Karpas-422 (cell line): ENCODE results near the gene MBOAT1. TPM values are rescaled to one million over a fixed set of nuclear protein-coding genes. Genes with fewer than 3 reads are reported as not detected.

ENCODE experiments used
- DNase-seq: peaks from one replicate; pipeline ENCODE4 v3.0.0-alpha.2; 2015
- H2AFZ ChIP-seq: fragments of 200-600 bp; sonication (generic); 2 replicates; pipeline ENCODE4 v1.6.1; 2014; ENCODE audit warnings: antibody characterized with exemption, low read length, mixed read lengths
- H3K27ac ChIP-seq: fragments of 200-600 bp; sonication (generic); 2 replicates; pipeline ENCODE4 v1.5.1; 2014; ENCODE audit warnings: mild to moderate bottlenecking, low read length, moderate library complexity
- H3K27me3 ChIP-seq: fragments of 200-600 bp; sonication (generic); 2 replicates; pipeline ENCODE4 v1.6.1; 2014; ENCODE audit warnings: low read length, mixed read lengths
- H3K36me3 ChIP-seq: fragments of 200-600 bp; sonication (generic); 2 replicates; pipeline ENCODE4 v1.6.1; 2014; ENCODE audit warnings: low read length, mixed read lengths; ENCODE audit not compliant: insufficient read depth
- H3K4me1 ChIP-seq: fragments of 200-600 bp; sonication (generic); 2 replicates; pipeline ENCODE4 v1.6.1; 2014; ENCODE audit warnings: mild to moderate bottlenecking, low read length, mixed read lengths
- H3K4me2 ChIP-seq: fragments of 200-600 bp; sonication (generic); 2 replicates; pipeline ENCODE4 v1.6.1; 2014; ENCODE audit warnings: low read length, low read depth, mild to moderate bottlenecking; ENCODE audit not compliant: poor library complexity, severe bottlenecking
- H3K4me3 ChIP-seq: fragments of 200-600 bp; sonication (generic); 2 replicates; pipeline ENCODE4 v1.5.1; 2014; ENCODE audit warnings: mild to moderate bottlenecking, antibody characterized with exemption, low read length, mixed read lengths
- H3K79me2 ChIP-seq: fragments of 200-600 bp; sonication (generic); 2 replicates; pipeline ENCODE4 v1.6.1; 2014; ENCODE audit warnings: mild to moderate bottlenecking, low read length, mixed read lengths
- H3K9ac ChIP-seq: fragments of 200-600 bp; sonication (generic); 2 replicates; pipeline ENCODE4 v1.6.0; 2014; ENCODE audit warnings: low read length
- H3K9me2 ChIP-seq: fragments of 200-600 bp; sonication (generic), shearing (Covaris generic); replicated peaks from 2 replicates; pipeline ENCODE4 v1.6.0; 2014; ENCODE audit warnings: mild to moderate bottlenecking, low read length, moderate library complexity; ENCODE audit not compliant: insufficient read depth
- H3K9me3 ChIP-seq: fragments of 300-700, 200-600 bp; sonication (generic); 2 replicates; pipeline ENCODE4 v1.6.1; 2014; ENCODE audit warnings: low read length, mixed read lengths
- H4K20me1 ChIP-seq: fragments of 200-600 bp; sonication (generic); 2 replicates; pipeline ENCODE4 v1.6.1; 2014; ENCODE audit warnings: mild to moderate bottlenecking, antibody characterized with exemption, low read length, low read depth; ENCODE audit not compliant: insufficient read depth
- total RNA-seq: library from RNA; depleted of rRNA; stranded (reverse); fragments of >200 nt; shearing (Covaris generic); gene quantifications from 2 replicates; pipeline ENCODE4 v1.2.3, GENCODE V29; 2014; ENCODE audit warnings: low replicate concordance

Gene MBOAT1
- total RNA-seq, 1 experiment from 2014 or later: not detected

- no peak for DNase-seq
- Histone ChIP-seq H3K9me3 (no peaks in the 10 kb centered on the region), H3K27me3 (no peaks in the 10 kb centered on the region), H3K4me3 (no peak overlapping the region), H3K79me2 (no peaks in the 10 kb centered on the region), H3K36me3 (no peaks in the 10 kb centered on the region), H3K9ac (no peak overlapping the region), H3K9me2 (no peaks in the 10 kb centered on the region), H3K4me1 (no peaks in the 10 kb centered on the region), H3K4me2 (no peak overlapping the region), H2AFZ (no peak overlapping the region), H3K27ac (no peak overlapping the region), H4K20me1 (no peaks in the 10 kb centered on the region)
These were observed 99.4 kb downstream of the MBOAT1 start for GRCh38 chr6:20112841-20113240.

- Histone ChIP-seq H3K27ac (no peak overlapping the region), H3K27me3 (no peaks in the 10 kb centered on the region), H3K9me2 (no peaks in the 10 kb centered on the region), H3K4me3 (no peak overlapping the region), H2AFZ (no peak overlapping the region), H4K20me1 (no peaks in the 10 kb centered on the region), H3K9ac (no peak overlapping the region), H3K4me1 (no peaks in the 10 kb centered on the region), H3K9me3 (no peaks in the 10 kb centered on the region), H3K4me2 (no peak overlapping the region), H3K36me3 (no peaks in the 10 kb centered on the region), H3K79me2 (no peaks in the 10 kb centered on the region)
- no peak for DNase-seq
These were observed 100.0 kb downstream of the MBOAT1 start for GRCh38 chr6:20112241-20112640.

DNA sequence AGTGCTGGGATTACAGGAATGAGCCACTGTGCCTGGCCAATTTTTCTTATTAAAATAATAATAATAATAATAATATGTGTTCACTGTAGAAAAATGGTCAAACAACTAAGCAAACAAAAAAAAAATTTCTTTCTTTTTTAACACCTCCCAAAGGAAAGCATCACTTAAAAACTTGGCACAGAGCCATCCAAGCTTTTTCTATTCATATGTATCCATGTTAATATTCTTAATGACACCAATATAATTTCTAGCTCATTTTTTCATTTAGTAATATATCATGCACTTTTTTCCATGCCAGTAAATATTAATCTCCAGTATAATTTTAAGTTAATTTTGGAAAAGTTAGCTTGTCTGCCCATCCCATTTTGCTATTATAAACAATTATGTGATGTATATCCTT is 101.8 kb downstream of the MBOAT1 start:
- DNase-seq: no peak
- Histone ChIP-seq H3K79me2 (no peaks in the 10 kb centered on the region), H3K9me3 (no peaks in the 10 kb centered on the region), H3K9ac (no peak overlapping the region), H4K20me1 (no peaks in the 10 kb centered on the region), H3K27ac (no peak overlapping the region), H3K9me2 (no peaks in the 10 kb centered on the region), H3K4me2 (no peak overlapping the region), H3K4me3 (no peak overlapping the region), H3K27me3 (no peaks in the 10 kb centered on the region), H3K36me3 (no peaks in the 10 kb centered on the region), H2AFZ (no peak overlapping the region), H3K4me1 (no peaks in the 10 kb centered on the region)

DNA sequence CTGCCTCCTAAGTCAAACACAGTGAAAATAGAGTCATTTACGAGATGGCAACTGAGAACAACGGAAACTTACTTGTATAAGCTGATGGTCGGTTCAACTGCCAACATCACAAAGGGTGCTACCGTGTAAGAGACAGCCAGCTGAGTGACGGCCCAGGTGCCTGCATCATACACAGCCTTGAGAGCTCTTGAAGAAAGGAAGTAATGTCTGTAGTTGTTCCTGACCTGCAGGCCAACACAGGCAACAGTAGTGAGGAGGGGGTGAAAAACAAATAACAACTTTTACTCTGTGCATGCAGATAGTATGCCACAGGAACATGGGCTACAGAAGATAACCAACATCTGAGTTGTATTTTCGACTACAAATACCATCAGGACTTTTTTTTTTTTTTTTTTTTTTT is 102.7 kb downstream of the MBOAT1 start:
- H3K36me3 ChIP-seq: no peaks in the 10 kb centered on the region
- H3K9ac ChIP-seq: no peak overlapping the region

DNA sequence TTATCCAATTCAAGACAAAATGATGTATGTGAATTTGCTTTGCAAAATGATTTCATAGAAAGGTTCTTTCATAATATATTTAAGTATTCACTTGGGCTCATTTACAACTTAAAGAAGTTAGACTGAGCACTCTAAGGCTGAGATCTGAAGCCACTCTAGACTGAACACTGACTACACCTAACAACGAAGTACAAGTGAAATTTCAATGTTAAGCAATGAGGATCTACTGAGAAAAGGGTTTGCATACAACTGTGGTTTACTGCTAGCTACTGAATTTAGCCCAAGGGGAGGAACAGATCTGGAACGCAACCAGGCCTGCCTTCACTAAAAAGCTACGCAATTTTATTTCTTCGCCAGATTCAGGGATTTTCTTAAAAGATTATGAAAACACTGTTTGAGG is 106.4 kb downstream of the MBOAT1 start:
- H3K9ac ChIP-seq: no peak overlapping the region
- no peak for DNase-seq
- no peak overlapping the region for H3K4me2 ChIP-seq
- no peaks in the 10 kb centered on the region for H3K9me3 ChIP-seq
- no peaks in the 10 kb centered on the region for H3K9me2 ChIP-seq
- no peaks in the 10 kb centered on the region for H3K36me3 ChIP-seq
- H3K27me3 ChIP-seq: no peaks in the 10 kb centered on the region
- no peak overlapping the region for H3K27ac ChIP-seq
- H4K20me1 ChIP-seq: no peaks in the 10 kb centered on the region
- H3K4me1 ChIP-seq: no peaks in the 10 kb centered on the region
- no peak overlapping the region for H2AFZ ChIP-seq
- no peaks in the 10 kb centered on the region for H3K79me2 ChIP-seq
- no peak overlapping the region for H3K4me3 ChIP-seq

More for the DNA sequence above, 102.7 kb downstream of the MBOAT1 start:
- no peak for DNase-seq
- H2AFZ ChIP-seq: no peak overlapping the region
- H3K27me3 ChIP-seq: no peaks in the 10 kb centered on the region
- H3K27ac ChIP-seq: no peak overlapping the region
- H3K79me2 ChIP-seq: no peaks in the 10 kb centered on the region
- H3K4me3 ChIP-seq: no peak overlapping the region
- H3K4me2 ChIP-seq: no peak overlapping the region
- H4K20me1 ChIP-seq: no peaks in the 10 kb centered on the region
- no peaks in the 10 kb centered on the region for H3K4me1 ChIP-seq
- no peaks in the 10 kb centered on the region for H3K9me2 ChIP-seq
- no peaks in the 10 kb centered on the region for H3K9me3 ChIP-seq

DNA sequence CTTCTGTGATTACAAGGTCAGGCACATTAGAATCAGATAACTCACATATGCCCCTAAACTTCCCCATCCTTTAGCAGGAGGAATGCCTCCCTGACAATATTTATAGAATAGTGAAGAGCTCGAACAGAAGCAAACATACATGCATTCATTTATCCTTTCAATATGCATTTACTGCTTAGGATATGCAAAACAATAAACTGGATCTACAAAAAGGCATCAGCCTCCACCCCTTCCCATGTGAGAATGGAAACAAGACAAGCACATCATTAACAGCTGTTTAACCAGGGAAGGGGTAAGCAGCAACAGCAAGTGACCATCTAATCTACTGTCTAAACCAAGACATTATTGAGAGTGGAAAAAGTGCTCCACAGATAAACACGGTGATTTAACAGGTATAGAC is 107.6 kb downstream of the MBOAT1 start:
- no peak overlapping the region for H3K27ac ChIP-seq

DNA sequence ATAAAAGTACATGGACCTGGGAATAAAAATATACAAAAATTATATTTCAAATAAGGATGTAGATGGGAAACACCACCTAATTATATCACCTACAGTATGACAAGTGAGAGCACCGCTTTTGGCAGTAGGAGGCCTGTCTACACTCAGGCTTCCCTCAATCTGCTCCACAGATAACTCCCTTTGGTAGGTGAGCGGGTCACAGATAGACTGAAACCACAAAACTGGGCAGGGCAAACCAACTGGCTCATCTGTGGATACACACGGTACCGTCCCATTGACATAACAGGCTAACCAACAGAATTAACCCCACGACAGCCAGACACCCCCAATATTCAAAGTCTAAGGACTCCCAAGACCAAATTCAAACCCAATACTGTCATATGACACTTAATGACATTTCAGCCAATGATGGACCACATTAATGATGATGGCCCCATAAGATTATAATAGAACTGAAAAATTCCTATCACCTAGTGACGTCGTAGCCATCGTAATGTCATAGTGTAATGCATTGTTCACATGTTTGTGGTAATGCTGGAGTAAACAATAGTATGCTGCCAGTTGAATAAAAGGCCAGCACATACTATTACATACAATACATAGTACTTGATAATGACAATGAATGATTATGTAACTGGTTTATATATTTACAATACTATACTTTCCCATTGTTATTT is 109.7 kb downstream of the MBOAT1 start:
- Histone ChIP-seq H2AFZ (no peak overlapping the region), H3K27me3 (no peaks in the 10 kb centered on the region), H3K9me3 (no peaks in the 10 kb centered on the region), H3K9ac (no peak overlapping the region), H3K4me1 (no peaks in the 10 kb centered on the region), H3K27ac (no peak overlapping the region), H3K36me3 (no peaks in the 10 kb centered on the region), H3K4me3 (no peak overlapping the region), H4K20me1 (no peaks in the 10 kb centered on the region), H3K9me2 (no peaks in the 10 kb centered on the region), H3K4me2 (no peak overlapping the region), H3K79me2 (no peaks in the 10 kb centered on the region)
- no peak for DNase-seq

More for the DNA sequence above, 107.6 kb downstream of the MBOAT1 start:
- Histone ChIP-seq H4K20me1 (no peaks in the 10 kb centered on the region), H3K9me3 (no peaks in the 10 kb centered on the region), H3K9ac (no peak overlapping the region), H2AFZ (no peak overlapping the region), H3K27me3 (no peaks in the 10 kb centered on the region), H3K4me1 (no peaks in the 10 kb centered on the region), H3K79me2 (no peaks in the 10 kb centered on the region), H3K36me3 (no peaks in the 10 kb centered on the region), H3K4me2 (no peak overlapping the region), H3K4me3 (no peak overlapping the region), H3K9me2 (no peaks in the 10 kb centered on the region)
- no peak for DNase-seq

- no peak overlapping the region for H3K9ac ChIP-seq
- no peak for DNase-seq
- H3K4me3 ChIP-seq: no peak overlapping the region
- no peaks in the 10 kb centered on the region for H3K79me2 ChIP-seq
- H3K4me1 ChIP-seq: no peaks in the 10 kb centered on the region
- H3K36me3 ChIP-seq: no peaks in the 10 kb centered on the region
- no peak overlapping the region for H2AFZ ChIP-seq
- H4K20me1 ChIP-seq: no peaks in the 10 kb centered on the region
- H3K27ac ChIP-seq: no peak overlapping the region
- no peaks in the 10 kb centered on the region for H3K9me3 ChIP-seq
- no peaks in the 10 kb centered on the region for H3K9me2 ChIP-seq
- H3K27me3 ChIP-seq: no peaks in the 10 kb centered on the region
- no peak overlapping the region for H3K4me2 ChIP-seq
These were observed 113.1 kb downstream of the MBOAT1 start for GRCh38 chr6:20099156-20099555.
